Raji (cell line): ENCODE measurements around the gene TBATA.

ENCODE experiments used
- POLR2A ChIP-seq: IDR thresholded peaks from 2 replicates; pipeline ENCODE4 v1.6.1; 2011; ENCODE audit warnings: low read depth, low read length, control low read depth; ENCODE audit not compliant: insufficient read depth

TBATA gene

DNA sequence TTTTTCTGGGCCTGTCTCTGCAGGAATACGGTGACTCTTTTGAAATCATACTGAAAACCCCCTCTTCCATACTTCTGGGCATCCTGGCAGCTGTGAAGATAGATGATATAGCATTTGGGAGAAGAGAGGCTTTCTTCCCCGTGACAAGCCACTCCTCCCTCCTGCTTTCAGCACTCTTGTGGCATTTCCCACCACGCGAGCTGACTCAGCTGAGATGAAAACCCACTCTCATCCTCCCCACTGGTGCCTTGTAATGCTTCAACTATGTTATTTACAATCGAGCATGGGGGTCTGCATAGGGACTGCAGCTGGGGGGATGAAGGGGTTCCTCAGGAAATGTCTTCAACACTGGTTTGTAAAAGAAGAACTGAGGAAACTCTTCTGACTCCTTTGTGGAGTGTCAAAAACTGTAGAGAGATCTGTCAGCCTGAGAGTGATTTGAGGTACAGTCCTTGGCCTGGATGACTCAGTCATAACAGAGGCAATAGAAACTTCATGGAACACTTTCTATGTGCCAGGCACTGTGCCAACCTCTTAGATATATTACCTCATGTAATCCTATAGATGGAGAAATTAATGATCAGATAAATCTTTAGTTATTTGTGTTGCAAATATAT, 1.7 kb upstream of the TBATA start:
- TF ChIP-seq POLR2A = no peak

DNA sequence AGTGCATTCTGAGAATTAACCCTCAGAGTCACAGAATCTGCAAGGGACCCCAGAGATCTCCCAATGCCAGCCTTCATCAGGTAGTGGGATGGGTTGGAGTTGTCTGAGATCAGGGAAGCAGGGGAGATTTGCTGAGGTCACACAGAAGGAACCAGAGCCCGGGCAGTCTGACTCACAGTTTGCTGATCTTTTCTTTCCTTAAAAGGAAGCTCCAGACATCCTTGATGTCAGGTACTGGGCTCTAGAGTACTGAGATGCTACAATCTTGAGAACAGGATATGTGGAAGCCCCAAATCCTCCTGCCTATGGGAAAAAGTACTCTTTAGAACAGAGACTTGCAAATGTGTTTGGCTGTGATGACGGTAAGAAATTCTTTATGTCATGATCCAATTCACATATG, 706 bp downstream of the TBATA start:
- no peak for TF ChIP-seq POLR2A

DNA sequence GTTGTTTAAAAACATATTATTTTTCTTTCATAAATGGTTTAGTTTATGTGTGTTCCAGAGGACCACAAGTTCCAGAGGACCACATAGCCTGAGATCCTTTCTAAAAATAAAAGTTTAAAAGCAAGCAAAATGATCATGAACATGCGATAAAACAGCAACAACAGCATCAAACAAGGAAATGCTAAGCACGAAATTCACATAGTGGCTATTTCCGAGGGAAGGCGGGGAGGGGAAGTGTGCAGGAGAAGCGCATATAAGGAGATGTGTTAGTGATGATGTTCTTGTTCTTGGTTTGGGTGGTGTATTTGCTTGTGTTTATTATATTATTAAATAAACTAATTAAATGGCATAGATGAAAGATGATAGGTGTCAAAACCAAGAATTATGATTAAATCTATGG, 1.2 kb downstream of the TBATA start:
- TF ChIP-seq POLR2A = no peak

DNA sequence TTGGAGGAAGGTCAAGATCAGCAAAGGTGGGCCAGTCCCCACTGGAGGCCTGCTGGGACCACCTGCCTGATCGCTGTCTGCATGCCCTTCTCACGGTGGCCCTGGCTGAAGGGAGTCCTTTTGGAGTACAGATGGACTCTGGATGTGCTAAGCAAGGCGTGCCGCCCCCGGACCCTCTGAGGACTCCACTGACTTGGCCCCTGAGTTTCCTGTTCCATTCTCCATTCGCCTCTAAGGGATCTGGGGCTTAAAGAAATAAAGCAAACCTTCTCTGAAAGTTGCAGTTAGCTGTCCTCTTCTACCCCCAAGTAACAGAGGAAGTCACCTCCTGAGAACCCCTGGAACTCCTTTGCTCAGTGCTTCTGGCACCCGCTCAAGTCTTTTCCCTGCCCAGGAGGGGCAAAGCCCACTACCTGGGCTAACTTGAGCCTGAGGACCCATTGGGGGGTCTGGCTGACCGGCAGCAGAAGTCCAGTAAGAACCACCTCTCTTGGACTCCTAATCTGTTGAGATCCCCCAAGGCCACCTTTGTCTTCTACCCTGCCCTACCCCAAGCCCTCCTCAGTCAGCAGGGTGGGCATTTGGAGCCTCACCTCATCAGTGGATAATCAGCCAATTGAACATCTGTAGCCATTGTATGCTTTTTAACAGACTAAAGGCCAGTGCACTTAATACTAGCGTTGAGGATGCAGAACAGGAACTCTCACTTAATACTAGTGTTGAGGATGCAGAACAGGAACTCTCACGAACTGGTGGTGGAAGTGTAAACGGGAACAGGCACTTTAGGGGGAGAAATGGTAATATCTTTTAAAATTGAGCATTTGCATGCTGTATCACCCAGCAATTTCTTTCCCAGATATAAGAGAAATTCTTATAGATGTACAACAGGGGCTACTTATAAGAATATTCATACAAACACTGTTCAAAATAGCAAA, 2.2 kb downstream of the TBATA start:
- no peak for TF ChIP-seq POLR2A

DNA sequence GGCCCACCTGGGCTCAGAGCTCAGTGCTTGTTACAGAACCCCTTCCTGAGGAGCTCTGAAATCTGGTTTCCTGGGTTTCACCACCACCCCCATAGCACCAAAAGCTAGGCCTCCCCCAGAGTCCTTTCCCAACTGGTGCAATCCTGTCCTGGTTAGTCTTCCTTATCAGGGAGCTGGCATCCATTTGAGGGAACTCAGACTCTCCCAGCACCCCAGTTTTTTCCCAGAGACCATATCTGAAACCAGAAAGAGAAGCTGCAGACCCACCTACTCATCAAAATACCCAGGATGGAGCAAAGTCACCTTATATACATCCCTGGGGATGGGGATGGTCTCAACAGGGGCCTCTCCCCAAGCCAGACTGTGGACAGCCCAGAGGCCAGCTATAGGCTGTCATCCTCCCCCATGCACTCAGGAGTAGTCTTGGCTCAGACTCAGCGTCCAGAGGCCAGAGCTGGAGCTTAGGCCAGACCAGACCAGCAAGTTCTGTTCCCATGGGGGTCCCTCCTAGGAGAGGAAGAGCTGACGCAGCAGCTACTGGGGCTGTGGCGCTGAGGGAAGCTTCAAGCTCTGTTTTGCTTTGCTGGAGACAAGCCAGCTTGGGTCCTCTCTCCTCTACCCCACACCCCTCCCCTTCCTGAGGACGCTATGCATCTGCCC, 3.0 kb downstream of the TBATA start:
- no peak for TF ChIP-seq POLR2A

DNA sequence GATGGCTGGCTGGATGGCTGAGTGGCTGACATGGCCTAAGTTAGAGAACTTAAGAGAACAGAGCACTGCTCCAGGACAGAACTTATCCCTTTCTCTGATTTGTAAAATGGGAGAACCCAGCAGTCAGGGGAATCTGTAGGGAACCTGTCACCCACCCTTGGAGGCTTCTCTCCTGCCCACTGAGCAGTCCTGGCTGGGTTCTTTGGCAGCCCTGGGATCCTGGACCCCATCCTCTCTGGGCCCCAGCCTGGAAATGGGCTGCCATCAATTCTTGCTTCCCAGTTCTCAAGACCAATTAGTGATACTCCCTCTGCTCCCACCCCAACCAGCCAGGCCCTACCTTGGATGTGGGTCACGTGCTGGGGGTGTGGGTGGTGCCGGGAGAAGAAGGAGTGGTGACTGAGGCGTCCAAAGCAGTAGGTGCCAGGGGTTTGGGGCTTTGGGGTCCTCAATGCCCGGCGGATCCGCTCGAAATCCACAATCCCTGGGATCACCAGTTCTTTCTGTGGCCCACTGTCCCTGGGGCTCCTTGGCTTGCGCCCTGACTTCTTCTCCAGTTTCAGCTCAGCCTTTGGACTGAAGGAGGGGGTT, 3.6 kb downstream of the TBATA start:
- TF ChIP-seq POLR2A = no peak

DNA sequence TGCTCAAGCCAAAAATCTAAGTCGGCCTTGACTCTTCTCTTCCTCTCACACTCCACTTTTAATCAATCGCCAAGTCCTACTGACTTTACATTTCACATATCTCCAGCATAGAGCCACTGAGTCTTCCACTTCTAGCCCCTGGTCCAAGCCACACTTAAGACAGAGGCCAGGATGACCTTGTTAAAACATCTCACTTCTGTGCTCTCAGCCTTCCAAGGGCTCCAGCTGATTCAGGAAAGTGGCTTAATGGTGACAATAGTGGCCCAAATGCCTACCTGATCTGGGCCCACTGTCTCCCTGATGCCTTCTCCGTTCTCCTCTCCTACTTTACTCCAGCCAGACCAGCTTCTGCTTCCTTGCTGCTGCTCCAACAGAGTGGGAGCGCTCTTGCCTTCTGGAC, 4.4 kb downstream of the TBATA start:
- no peak for TF ChIP-seq POLR2A

DNA sequence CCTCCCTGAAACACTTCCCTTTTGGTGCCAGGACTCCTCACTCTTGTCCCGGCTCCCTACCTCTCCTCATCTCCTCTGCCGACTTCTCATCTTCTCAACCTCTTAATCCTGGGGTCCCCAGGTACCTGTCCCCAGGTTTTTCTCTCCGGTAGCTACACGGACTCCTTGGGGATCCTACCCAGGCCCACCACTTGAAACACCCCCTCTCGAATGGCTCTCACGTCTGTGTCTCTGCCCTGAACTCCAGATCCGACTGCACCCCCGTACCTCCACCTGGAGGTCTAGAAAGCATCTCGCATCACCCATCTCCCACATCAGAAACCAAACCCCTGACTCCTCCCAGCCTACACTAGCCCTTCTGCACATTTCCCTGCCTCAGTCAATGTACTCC, 4.8 kb downstream of the TBATA start:
- no peak for TF ChIP-seq POLR2A

DNA sequence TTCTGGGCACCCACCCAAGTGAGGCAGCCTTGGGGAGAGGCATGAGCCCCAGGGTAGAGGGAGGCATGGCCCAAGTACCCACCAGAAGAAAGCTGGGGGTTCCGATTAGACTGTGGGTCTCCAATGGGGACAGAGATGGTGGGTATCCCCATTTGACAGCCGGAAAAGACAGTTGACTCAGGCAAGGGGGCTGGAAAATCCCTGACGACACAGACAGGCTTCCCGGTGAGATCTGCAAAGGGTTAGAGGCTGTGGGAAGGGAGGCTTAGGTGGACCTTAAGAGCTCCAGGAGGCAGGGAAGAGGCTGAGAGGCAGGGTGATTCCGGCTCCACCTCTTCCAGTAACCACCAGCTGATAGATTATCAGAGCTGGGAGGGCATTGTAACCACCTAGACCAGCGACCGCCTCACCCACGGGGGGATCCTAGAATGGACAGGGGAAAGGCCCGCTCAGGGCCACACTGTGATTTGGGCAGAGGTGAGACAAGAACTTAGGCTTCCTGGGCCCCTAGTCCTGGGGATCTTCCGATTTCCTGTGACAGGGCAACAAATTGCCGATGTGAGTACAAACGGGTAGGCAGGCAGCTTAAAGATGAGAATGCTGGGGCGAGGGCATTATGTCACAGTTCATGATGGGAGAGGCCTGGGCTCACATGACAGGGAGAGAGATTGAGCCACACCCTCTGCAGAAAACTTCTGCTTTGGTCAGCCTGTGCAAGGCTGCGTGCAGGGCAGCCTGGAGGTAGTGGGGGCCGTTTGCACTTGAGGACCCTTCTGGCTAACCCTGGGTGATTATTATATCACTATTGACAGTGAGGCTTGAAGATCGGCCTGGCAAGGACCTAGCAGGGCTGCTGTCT, 5.4 kb downstream of the TBATA start:
- TF ChIP-seq POLR2A = no peak

DNA sequence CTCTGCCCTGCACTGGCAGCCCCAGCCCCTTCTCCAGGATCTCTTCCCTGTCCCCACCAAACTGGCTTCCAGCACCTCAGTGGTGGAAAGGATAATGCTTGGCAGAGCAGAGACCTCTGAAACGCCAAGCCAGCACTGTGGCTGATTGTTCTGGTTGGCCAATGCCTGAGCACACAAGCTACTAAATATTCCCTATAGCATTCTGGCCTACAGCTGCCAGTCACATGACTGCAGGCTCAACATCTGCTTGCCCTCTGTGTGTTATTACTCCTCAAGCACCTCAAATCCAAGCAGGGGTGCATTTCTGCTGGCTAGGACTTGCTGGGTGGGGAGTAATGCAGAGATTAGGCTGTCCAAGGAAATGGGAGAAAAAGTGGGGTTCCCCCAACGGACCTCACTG, 6.1 kb downstream of the TBATA start:
- no peak for TF ChIP-seq POLR2A

DNA sequence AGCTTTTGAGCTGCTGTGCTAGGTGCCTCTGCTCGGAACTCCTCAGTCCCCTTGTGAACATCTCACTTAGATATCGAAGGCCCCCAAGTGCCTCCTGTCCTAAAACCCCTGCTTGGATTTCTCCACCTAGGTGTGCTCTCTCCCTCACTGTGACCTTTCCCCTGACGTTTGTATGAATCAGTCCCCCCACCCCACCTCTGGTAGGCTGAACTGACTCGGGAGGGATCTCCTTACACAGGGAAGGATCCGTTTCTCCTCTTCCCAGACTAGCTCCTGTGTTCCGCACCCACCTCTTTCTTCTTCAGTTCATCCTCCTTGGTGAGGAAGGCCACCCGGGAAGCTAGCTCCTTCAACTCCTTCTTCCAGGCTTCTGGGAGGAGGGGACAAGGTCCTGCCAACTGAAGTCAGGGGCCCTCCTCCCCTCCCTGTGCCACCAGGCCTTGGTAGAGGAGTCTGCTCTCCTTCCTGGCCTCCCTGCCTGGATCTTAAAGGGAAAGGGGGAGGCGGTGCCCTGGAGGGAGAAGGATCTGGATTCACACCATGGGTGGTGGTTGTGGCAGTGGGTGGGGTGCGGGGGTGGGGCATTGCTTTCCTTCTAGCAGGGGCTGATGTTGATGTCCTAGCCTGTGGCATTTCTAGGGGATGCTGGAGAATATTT, 6.8 kb downstream of the TBATA start:
- no peak for TF ChIP-seq POLR2A

DNA sequence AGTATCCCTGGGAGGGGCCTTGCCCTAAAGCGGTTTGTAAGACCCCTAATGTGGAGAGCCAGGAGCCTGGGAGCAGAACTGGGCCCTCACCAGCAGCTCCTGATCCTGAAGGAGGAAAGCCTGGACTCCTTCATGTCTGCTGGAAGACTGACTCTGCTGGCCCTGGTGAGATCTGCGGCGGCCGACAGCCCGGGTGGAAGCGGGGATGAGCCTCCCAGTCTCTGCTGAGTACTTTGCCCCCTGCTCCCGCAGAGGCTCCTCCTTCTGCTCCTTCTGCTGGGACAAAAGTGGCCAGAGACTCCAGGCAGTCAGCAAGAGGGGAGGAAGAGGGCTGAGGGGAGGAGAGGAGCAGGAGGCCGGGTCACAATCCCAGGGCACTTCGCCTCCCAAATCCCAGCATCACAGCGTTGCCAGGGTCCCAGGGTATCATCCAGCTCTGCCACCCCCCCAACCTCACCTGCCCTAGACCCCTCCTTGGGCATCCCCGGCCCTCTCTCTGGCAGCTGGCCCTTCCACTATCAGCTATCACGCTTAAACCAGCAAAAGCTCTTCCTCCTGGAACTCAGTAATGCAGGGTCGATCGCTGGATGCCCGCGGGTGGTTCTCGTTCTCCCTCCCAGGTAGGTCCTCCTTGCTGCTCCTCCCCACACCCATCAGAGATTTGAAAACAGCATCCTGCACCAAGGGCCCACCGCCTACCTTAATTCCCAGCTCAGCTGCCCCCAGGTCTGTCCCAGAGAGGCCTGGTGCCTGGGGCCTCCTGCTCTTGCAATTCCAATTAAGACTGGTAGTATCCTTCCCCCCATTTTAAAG, 7.9 kb downstream of the TBATA start:
- TF ChIP-seq POLR2A = no peak

DNA sequence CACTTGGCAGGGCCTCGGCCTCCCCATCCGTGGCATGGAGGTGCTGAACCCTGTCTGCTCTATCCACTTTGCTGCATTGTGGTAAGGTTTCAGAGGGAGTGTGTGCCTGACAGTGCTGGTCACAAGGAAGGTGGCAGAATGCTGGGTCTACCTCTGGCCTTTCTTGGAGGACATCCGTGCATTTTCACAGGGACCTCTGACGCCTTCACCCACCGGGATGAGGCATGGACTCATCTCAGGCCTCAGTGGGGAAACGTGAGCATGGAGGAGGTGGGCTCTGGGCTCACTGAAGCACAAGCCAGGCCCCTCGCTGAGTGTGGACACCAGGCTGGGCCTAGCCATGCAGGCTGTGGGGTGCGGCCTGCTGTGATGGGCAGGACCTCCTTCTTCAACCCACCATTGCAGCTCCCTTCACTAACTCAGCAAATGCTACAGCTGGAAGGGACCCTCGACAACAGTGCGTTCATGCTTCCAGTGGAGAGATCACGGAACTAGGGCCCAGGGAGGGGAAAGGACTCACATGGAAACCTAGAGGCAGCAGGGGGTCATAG, 8.6 kb downstream of the TBATA start:
- no peak for TF ChIP-seq POLR2A
